Astrocyte of the cerebellum (primary cell): Measurements from ENCODE around the gene DEFB119.

ENCODE experiments used
- DNase-seq: peaks from one replicate; pipeline ENCODE4 v3.0.0-alpha.2; 2011; ENCODE audit warnings: low read depth
- H3K4me3 ChIP-seq: 2 replicates; pipeline ENCODE4 v1.5.1; 2011; ENCODE audit warnings: mild to moderate bottlenecking, low read depth, low read length, moderate library complexity
- in situ Hi-C: cut with HindIII; loops from 2 replicates; pipeline ENCODE4 v1.10.0; 2017; ENCODE audit warnings: low sequenced_read_pairs
- TF ChIP-seq, protein P1 (sequence below): IDR thresholded peaks from 2 replicates; pipeline ENCODE4 v1.5.1; 2012; ENCODE audit warnings: low read length, low read depth, moderate library complexity, mild to moderate bottlenecking; ENCODE audit errors: missing control alignments

DEFB119 gene

GRCh38 chr20:31414381-31414780 lies 24.0 kb upstream of the DEFB119 start:
- TF ChIP-seq, protein P1, sequence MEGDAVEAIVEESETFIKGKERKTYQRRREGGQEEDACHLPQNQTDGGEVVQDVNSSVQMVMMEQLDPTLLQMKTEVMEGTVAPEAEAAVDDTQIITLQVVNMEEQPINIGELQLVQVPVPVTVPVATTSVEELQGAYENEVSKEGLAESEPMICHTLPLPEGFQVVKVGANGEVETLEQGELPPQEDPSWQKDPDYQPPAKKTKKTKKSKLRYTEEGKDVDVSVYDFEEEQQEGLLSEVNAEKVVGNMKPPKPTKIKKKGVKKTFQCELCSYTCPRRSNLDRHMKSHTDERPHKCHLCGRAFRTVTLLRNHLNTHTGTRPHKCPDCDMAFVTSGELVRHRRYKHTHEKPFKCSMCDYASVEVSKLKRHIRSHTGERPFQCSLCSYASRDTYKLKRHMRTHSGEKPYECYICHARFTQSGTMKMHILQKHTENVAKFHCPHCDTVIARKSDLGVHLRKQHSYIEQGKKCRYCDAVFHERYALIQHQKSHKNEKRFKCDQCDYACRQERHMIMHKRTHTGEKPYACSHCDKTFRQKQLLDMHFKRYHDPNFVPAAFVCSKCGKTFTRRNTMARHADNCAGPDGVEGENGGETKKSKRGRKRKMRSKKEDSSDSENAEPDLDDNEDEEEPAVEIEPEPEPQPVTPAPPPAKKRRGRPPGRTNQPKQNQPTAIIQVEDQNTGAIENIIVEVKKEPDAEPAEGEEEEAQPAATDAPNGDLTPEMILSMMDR: no peak
- in situ Hi-C loops: no loop called here
- H3K4me3 ChIP-seq: no peak overlapping the region
- no peak for DNase-seq

- TF ChIP-seq, protein P1: no peak
- H3K4me3 ChIP-seq: no peak overlapping the region
- DNase-seq: no peak
- in situ Hi-C loops: no loop called here
These were observed 19.6 kb upstream of the DEFB119 start for GRCh38 chr20:31410011-31410410.

DNA sequence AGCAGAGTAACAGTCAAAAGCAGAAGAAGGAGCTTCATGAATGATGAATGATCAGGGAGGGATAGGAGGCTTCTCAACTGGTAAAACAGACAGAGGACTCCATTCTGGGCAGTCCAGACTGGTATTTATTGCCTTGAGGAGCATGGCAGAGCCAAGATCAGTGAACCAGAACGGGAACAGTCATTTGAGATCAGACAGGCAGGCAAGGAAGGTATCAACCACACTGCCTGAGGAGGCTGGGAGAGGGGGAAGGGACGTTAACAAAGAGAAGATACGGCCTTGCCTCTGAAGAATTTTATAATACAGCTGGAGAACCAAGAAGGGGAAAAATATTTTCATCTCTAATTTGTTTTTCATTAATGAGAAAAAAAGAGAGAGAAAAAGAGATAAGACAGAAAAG lies 15.7 kb upstream of the DEFB119 start, which contains the start of gene DEFB121:
TSS of gene DEFB121 (minus strand) at position 101 of the 400 bp plus-strand sequence. CDS start at position 38, 63 bp downstream.
- TF ChIP-seq, protein P1: no peak
- no peak for DNase-seq
- no peak within 1 kb of the TSS for H3K4me3 ChIP-seq
- in situ Hi-C loops: no loop called here

GRCh38 chr20:31403886-31404285 lies 13.5 kb upstream of the DEFB119 start:
- DNase-seq: no peak

DNA sequence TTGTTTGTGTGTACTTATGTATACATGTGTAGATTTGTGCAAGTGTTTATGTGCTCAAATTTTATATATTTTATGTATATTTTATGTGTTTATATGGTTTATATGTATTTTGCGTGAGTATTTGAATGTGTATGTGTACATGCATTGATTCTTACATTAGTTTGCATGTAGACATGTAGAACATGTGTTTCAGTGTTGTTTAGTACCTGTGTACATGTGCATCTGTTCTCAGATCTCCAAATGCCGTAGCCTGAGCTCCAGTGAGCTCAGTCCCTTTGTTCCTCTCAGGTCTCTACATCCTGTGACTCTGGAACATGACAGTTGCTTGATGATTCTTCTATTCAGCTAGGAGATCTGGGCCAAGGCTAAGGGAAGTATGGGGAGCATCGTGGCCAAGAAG lies 4.5 kb upstream of the DEFB119 start:
- H3K4me3 ChIP-seq: no peak overlapping the region
- in situ Hi-C loops: no loop called here
- TF ChIP-seq, protein P1: no peak
- DNase-seq: no peak

More at GRCh38 chr20:31403886-31404285, 13.5 kb upstream of the DEFB119 start:
- H3K4me3 ChIP-seq: no peak overlapping the region
- TF ChIP-seq, protein P1: no peak
- in situ Hi-C loops: no loop called here

DNA sequence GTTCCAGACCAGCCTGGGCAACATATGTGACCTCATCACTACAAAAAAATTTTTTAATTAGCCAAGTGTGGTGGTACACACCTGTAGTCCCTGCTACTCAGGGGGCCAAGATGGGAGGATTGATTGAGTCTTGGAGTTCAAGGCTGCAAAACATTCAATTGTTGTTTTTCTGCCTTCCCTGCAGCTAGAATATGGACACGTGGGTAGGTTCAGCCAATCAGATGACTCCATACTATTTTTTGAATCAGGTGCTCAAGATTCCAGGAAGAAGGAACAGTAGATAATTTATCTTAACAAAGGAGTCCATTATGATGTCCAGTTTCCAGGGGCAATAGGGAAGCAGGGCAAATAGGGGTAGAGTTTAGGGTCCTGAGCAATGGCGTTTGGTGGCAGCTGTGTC lies 2.4 kb upstream of the DEFB119 start:
- H3K4me3 ChIP-seq: no peak overlapping the region
- in situ Hi-C loops: no loop called here
- no peak for DNase-seq
- TF ChIP-seq, protein P1: no peak

DNA sequence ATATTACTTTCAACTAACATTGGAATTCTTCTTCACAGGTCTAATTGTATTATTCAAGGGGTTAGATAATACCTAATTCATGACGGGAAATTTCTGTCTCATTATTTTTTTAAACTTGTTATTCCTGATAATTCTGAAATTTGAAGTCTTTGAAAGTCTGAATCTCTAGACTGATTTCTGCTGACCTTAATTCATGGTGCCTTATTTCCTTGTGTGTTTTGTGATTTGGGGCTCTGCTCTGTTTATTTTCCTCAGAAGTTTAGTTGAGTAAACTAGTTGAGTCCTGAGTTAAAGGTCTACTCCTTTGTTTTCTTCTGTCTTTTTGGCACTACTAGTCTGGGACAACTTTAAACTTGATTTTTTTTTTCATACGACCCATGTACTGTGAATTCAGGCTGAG lies 16.0 kb downstream of the DEFB119 start:
- TF ChIP-seq, protein P1: no peak
- H3K4me3 ChIP-seq: no peak overlapping the region
- in situ Hi-C loops: no loop called here
- DNase-seq: no peak
